Glutamatergic neuron (in vitro differentiated cells): ENCODE results near the gene FGFR1OP2. TPM values are rescaled to one million over a fixed set of nuclear protein-coding genes. Genes with fewer than 3 reads are reported as not detected.
A peak's percentile ranks its signal among the peaks of the same experiment; 100 is the strongest.

Source experiments
- DNase-seq: peaks from one replicate; pipeline ENCODE4 v3.0.0; 2022
- H3K27ac Mint-ChIP-seq: one replicate; pipeline ENCODE4 v1.8.0; 2020; ENCODE audit warnings: mild to moderate bottlenecking, mixed read lengths, inconsistent platforms; ENCODE audit not compliant: unreplicated experiment
- H3K27me3 Mint-ChIP-seq: one replicate; pipeline ENCODE4 v1.8.0; 2020; ENCODE audit warnings: mild to moderate bottlenecking, moderate library complexity, mixed read lengths, inconsistent platforms; ENCODE audit not compliant: unreplicated experiment
- H3K36me3 Mint-ChIP-seq: one replicate; pipeline ENCODE4 v1.8.0; 2020; ENCODE audit warnings: mild to moderate bottlenecking, mixed read lengths, inconsistent platforms; ENCODE audit not compliant: unreplicated experiment
- H3K4me1 Mint-ChIP-seq: one replicate; pipeline ENCODE4 v1.8.0; 2020; ENCODE audit warnings: mild to moderate bottlenecking, low read depth, mixed read lengths, inconsistent platforms; ENCODE audit not compliant: unreplicated experiment
- H3K4me3 Mint-ChIP-seq: one replicate; pipeline ENCODE4 v1.8.0; 2020; ENCODE audit warnings: mild to moderate bottlenecking, mixed read lengths, inconsistent platforms; ENCODE audit not compliant: unreplicated experiment
- H3K9me3 Mint-ChIP-seq: one replicate; pipeline ENCODE4 v1.8.0; 2020; ENCODE audit warnings: mild to moderate bottlenecking, moderate library complexity, mixed read lengths, inconsistent platforms; ENCODE audit not compliant: unreplicated experiment
- CTCF ChIP-seq: fragments of 200-600 bp; sonication (generic); IDR thresholded peaks from one replicate; pipeline ENCODE4 v1.5.0; 2021; ENCODE audit not compliant: partially characterized antibody, unreplicated experiment
- total RNA-seq: library from RNA; stranded (reverse); fragmentation: NEBNext Ultra II Directional; extraction: Animal tissue kit (Norgen Biotek cat#: 25700); gene quantifications from one replicate; pipeline ENCODE4 v1.2.1, GENCODE V29; 2021; ENCODE audit not compliant: unreplicated experiment

FGFR1OP2 gene
- total RNA-seq, 1 donor from 2014 or later = 22.1 TPM

GRCh38 chr12:27013611-27014084, 75.4 kb downstream of the FGFR1OP2 start:
- TF ChIP-seq CTCF = no peak
- Mint-ChIP-seq H3K4me1 (peaks cover 24% of the 10 kb centered on the region), H3K27me3 (peaks cover 6% of the 10 kb centered on the region), H3K27ac (peak overlapping the region; percentile 81), H3K4me3 (peak overlapping the region; percentile 98), H3K9me3 (peaks cover 3% of the 10 kb centered on the region), H3K36me3 (no peaks in the 10 kb centered on the region)
- no peak for DNase-seq

GRCh38 chr12:27014085-27014858, 76.0 kb downstream of the FGFR1OP2 start, which contains the start of gene TM7SF3:
Gene TM7SF3, minus strand, starts transcription at chr12:27014384. Its CDS starts 216 bp downstream, at chr12:27014168.
- H3K27me3 Mint-ChIP-seq = peaks cover 6% of the 10 kb centered on the region
- peak; percentile 91 for TF ChIP-seq CTCF
- H3K9me3 Mint-ChIP-seq = peaks cover 3% of the 10 kb centered on the region
- peak; percentile 94 for DNase-seq
- H3K36me3 Mint-ChIP-seq = no peaks in the 10 kb centered on the region
- H3K4me1 Mint-ChIP-seq = peaks cover 24% of the 10 kb centered on the region
- peak within 1 kb of the TSS; percentile 98 for H3K4me3 Mint-ChIP-seq
- peak within 1 kb of the TSS; percentile 81 for H3K27ac Mint-ChIP-seq

GRCh38 chr12:27014859-27015729, 76.8 kb downstream of the FGFR1OP2 start:
- DNase-seq = no peak
- peaks cover 3% of the 10 kb centered on the region for H3K9me3 Mint-ChIP-seq
- peaks cover 6% of the 10 kb centered on the region for H3K27me3 Mint-ChIP-seq
- H3K4me3 Mint-ChIP-seq = peak overlapping the region; percentile 63
- peak overlapping the region; percentile 43 for H3K27ac Mint-ChIP-seq
- TF ChIP-seq CTCF = no peak
- H3K36me3 Mint-ChIP-seq = no peaks in the 10 kb centered on the region
- peaks cover 22% of the 10 kb centered on the region for H3K4me1 Mint-ChIP-seq

- H3K4me3 Mint-ChIP-seq = no peak overlapping the region
- peaks cover 3% of the 10 kb centered on the region for H3K9me3 Mint-ChIP-seq
- no peak for DNase-seq
- H3K36me3 Mint-ChIP-seq = no peaks in the 10 kb centered on the region
- TF ChIP-seq CTCF = no peak
- no peak overlapping the region for H3K27ac Mint-ChIP-seq
- H3K27me3 Mint-ChIP-seq = peaks cover 7% of the 10 kb centered on the region
- H3K4me1 Mint-ChIP-seq = peaks cover 20% of the 10 kb centered on the region
Observed at GRCh38 chr12:27015730-27016076, 77.4 kb downstream of the FGFR1OP2 start.

Other genes starting within 250 kb of the FGFR1OP2 start
- 77.9 TPM for gene ITPR2, start 105.3 kb upstream of the FGFR1OP2 start, total RNA-seq
- gene INTS13, start 489 bp upstream of the FGFR1OP2 start, total RNA-seq = 16.9 TPM
- gene TM7SF3, start 75.9 kb downstream of the FGFR1OP2 start, total RNA-seq = 30.3 TPM
- gene MED21, start 84.1 kb downstream of the FGFR1OP2 start, total RNA-seq = 44.3 TPM
- gene C12orf71, start 144.1 kb downstream of the FGFR1OP2 start, total RNA-seq = not detected